NOMO-1 treated with dmso at 0.1 percent for 144 hours (cell line): ENCODE data around the gene FNDC3A.
A peak's percentile ranks its signal among the peaks of the same experiment; 100 is the strongest.

Experiments
- DNase-seq: peaks from one replicate; lab custom pipeline; 2025; ENCODE audit not compliant: unreplicated experiment; lab: John Stamatoyannopoulos, UW

The FNDC3A gene

GRCh38 chr13:49247643-49248621, 272.2 kb downstream of the FNDC3A start, which contains the start of gene CDADC1:
CDADC1 (plus strand) TSS chr13:49247925; CDS start chr13:49248038, 113 bp downstream.
- peak; percentile 92 for DNase-seq

- DNase-seq = no peak
Measured at GRCh38 chr13:49248622-49249002, 272.9 kb downstream of the FNDC3A start.

GRCh38 chr13:49251326-49251725, 275.6 kb downstream of the FNDC3A start:
- DNase-seq = no peak

DNA sequence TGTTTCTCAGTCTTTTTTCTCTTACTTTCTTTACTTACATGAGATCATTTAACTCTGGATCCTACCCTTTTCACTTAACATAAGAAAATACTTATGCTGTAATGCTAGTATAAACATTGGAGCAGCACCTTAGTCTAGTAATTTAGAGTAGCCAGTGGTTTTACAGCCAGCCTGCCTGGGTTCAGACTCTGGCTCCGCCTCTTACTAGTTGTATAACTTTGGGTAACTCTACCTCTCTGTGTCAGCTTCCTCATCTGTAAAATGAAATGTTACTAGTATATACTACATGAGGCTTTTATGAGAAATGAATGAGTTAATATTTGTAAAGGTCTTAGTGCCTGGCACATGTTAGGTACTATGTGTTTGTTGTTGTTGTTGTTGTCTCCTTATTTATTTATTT, 277.6 kb downstream of the FNDC3A start:
- no peak for DNase-seq

GRCh38 chr13:49254007-49254406, 278.3 kb downstream of the FNDC3A start:
- DNase-seq = no peak

DNA sequence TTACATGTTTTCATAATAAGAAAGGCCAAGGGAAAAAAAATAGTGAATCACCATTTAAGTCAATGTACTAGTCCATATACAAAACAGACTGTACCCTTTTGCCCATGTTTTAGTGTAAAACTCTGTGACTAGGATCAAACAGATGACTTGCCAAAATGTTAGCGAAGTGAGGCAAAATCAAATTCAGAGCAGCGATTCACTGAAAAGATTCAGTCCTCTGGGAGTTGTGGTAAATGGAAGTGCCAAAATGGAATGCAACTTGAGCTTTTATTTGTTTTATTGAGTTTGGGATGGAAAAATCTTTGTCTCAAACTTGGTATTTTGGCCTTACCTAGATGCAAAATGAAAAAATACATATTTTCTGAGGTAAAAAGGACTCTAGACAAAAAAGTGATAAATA, 281.1 kb downstream of the FNDC3A start:
- no peak for DNase-seq

DNA sequence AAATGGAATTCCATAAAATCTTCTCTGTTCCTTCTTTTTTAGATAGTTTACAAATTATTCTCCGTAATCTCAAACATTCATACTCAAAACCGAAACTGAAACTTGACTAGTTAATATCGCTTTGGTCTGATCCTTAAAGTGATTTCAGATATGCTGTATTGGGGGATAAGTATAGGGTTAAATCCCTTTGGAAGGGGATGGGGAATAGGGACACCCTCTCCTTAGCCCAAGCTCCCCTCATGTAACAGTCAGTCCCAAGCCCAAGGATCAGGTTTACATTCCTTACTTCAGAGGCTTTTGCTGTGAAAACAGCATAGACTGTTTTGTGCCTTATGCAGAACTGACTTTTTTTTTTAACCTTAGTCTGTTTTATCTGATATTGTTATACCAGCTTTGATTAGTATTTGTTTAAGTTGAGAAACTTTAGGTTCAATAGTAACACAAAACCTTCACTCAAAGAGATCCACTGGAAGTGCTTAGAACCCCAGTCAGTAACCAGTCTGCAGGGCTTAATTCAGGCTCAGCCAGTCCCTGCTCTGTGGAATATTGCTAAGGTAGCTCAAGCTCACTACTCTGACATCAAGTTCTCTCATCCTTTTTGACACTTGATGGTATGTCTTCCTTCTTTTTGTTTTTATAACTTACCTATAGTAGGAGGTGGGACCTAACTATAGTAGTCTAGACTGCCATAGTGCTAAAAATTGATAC, 282.5 kb downstream of the FNDC3A start:
- no peak for DNase-seq
